Stomach (tissue), 4 donors: ENCODE results near the gene ACBD3.

ENCODE experiments used
- CTCF ChIP-seq, 7 experiments: fragments of 450-650 bp in 4 of 7; fragments of 200-600 bp in 3 of 7; sonication (generic) in 3 of 7; IDR thresholded peaks; one replicate each; pipeline ENCODE4 v1.5.1; 2016 to 2019; ENCODE audit warnings: antibody characterized with exemption in 7 of 7, control low read depth in 2 of 7, mild to moderate bottlenecking in 1 of 7
- EP300 ChIP-seq: sonication (generic); formaldehyde crosslinking; IDR thresholded peaks from one replicate; pipeline ENCODE4 v1.6.1; 2017; ENCODE audit warnings: antibody characterized with exemption

- TF ChIP-seq CTCF (IDR thresholded peaks at IDR 0.05) (no peak), EP300 (no peak)
Measured at GRCh38 chr1:226223786-226224244, 37.3 kb upstream of the ACBD3 start.
